Upper lobe of right lung (tissue), 1 donor: ENCODE data around the gene RBM17. TPM values are rescaled to one million over a fixed set of nuclear protein-coding genes. Genes with fewer than 3 reads are reported as not detected.
"Not testable (repeated sequence)": the region's sequence is repeated elsewhere in the genome, so short reads cannot be mapped to it uniquely, and the experiment has no call there.

ENCODE experiments used
- ATAC-seq: fragments of 200-7000 bp; cut with Tn5 transposase; one replicate; pipeline ENCODE4 v1.9.1; 2020; ENCODE audit warnings: mild to moderate bottlenecking, moderate library complexity
- DNase-seq: peaks from one replicate; pipeline ENCODE4 v3.0.0-alpha.2; 2020
- H3K27ac ChIP-seq: fragments of 200-600 bp; one replicate; pipeline ENCODE4 v1.8.0; 2022
- H3K27me3 ChIP-seq: fragments of 200-600 bp; one replicate; pipeline ENCODE4 v1.8.0; 2022; ENCODE audit warnings: mild to moderate bottlenecking
- H3K36me3 ChIP-seq: fragments of 200-600 bp; one replicate; pipeline ENCODE4 v1.8.0; 2022
- H3K4me1 ChIP-seq: fragments of 200-600 bp; one replicate; pipeline ENCODE4 v1.8.0; 2022
- H3K4me3 ChIP-seq: fragments of 200-600 bp; one replicate; pipeline ENCODE4 v1.8.0; 2022; ENCODE audit warnings: mild to moderate bottlenecking
- H3K9me3 ChIP-seq: fragments of 200-600 bp; one replicate; pipeline ENCODE4 v1.8.0; 2022
- CTCF ChIP-seq: fragments of 200-600 bp; IDR thresholded peaks from one replicate; pipeline ENCODE4 v1.8.0; 2022; ENCODE audit warnings: antibody characterized with exemption
- intact Hi-C: fragments of 100-400 bp; cut with DNase I; formaldehyde crosslinking; loops from one replicate; pipeline ENCODE4 v1.11.0; 2022
- microRNA-seq: library from miRNA; unstranded; fragments of <30 nt; microRNA quantifications from one replicate; pipeline ENCODE4 v1.2.0, GENCODE V29; 2020; ENCODE audit warnings: borderline microRNAs expressed
- total RNA-seq: library from RNA; stranded (reverse); fragmentation: NEBNext Ultra II Directional; extraction: Animal tissue kit (Norgen Biotek cat#: 25700); gene quantifications from one replicate; pipeline ENCODE4 v1.2.1, GENCODE V29; 2021
- donor health status: DM: no; HTN: yes; CAD: no; lungs with severe emphysema.

RBM17 gene
- total RNA-seq, 1 donor from 2014 or later: 92.5 TPM

GRCh38 chr10:6165221-6165725 lies 76.4 kb downstream of the RBM17 start:
- H3K4me3 ChIP-seq: no peak overlapping the region
- intact Hi-C loops: no loop called here
- H3K27ac ChIP-seq: no peak overlapping the region

GRCh38 chr10:6165933-6166332 lies 77.1 kb downstream of the RBM17 start:
- H3K4me3 ChIP-seq, DNase-seq, H3K27ac ChIP-seq, ATAC-seq, H3K36me3 ChIP-seq, intact Hi-C loops, H3K27me3 ChIP-seq, H3K9me3 ChIP-seq: not testable (repeated sequence)
- peaks cover 22% of the 10 kb centered on the region for H3K4me1 ChIP-seq

More at GRCh38 chr10:6165221-6165725, 76.4 kb downstream of the RBM17 start:
- ATAC-seq (no peak), DNase-seq (no peak)
- H3K27me3 ChIP-seq: no peaks in the 10 kb centered on the region
- H3K9me3 ChIP-seq: no peaks in the 10 kb centered on the region
- peaks cover 22% of the 10 kb centered on the region for H3K4me1 ChIP-seq
- TF ChIP-seq CTCF: no peak
- peaks cover 8% of the 10 kb centered on the region for H3K36me3 ChIP-seq

Small RNAs within 50 kb of the gene (microRNA-seq; reads per million reads assigned to microRNA genes)
- not detected for gene MIR3155A
- gene MIR3155B: not detected

Other genes with a start within 250 kb of the RBM17 start
- 4.6 TPM for gene ANKRD16, start 199.1 kb upstream of the RBM17 start, total RNA-seq
- 73.3 TPM for gene FBH1, start 198.8 kb upstream of the RBM17 start, total RNA-seq
- gene IL15RA, start 111.5 kb upstream of the RBM17 start, total RNA-seq: 36.7 TPM
- 4.3 TPM for gene IL2RA, start 26.7 kb upstream of the RBM17 start, total RNA-seq
- 77.2 TPM for gene PFKFB3, start 113.9 kb downstream of the RBM17 start, total RNA-seq